HG03460 (cell line): ENCODE data around the gene MACROD2.
"Not testable (repeated sequence)": the region's sequence is repeated elsewhere in the genome, so short reads cannot be mapped to it uniquely, and the experiment has no call there.

Experiments
- ATAC-seq: cut with Tn5 transposase; IDR thresholded peaks from one replicate; pipeline ENCODE4 v1.9.1; 2021; ENCODE audit not compliant: unreplicated experiment

MACROD2 gene

GRCh38 chr20:14925300-14925699 is 930.0 kb downstream of the MACROD2 start:
- ATAC-seq = no peak

GRCh38 chr20:14926436-14926835 is 931.1 kb downstream of the MACROD2 start:
- ATAC-seq = not testable (repeated sequence)

GRCh38 chr20:14928083-14928482 is 932.8 kb downstream of the MACROD2 start:
- ATAC-seq = no peak

GRCh38 chr20:14929388-14929787 is 934.1 kb downstream of the MACROD2 start:
- no peak for ATAC-seq

- ATAC-seq = no peak
Measured at GRCh38 chr20:14932040-14932439, 936.7 kb downstream of the MACROD2 start.

- ATAC-seq = no peak
Measured at GRCh38 chr20:14935285-14935684, 940.0 kb downstream of the MACROD2 start.

GRCh38 chr20:14937021-14937420 is 941.7 kb downstream of the MACROD2 start:
- no peak for ATAC-seq

- ATAC-seq = no peak
Measured at GRCh38 chr20:14937846-14938245, 942.5 kb downstream of the MACROD2 start.

- ATAC-seq = no peak
Measured at GRCh38 chr20:14947536-14947935, 952.2 kb downstream of the MACROD2 start.

- ATAC-seq = no peak
Measured at GRCh38 chr20:14947946-14948345, 952.6 kb downstream of the MACROD2 start.

- ATAC-seq = no peak
Measured at GRCh38 chr20:14948416-14948815, 953.1 kb downstream of the MACROD2 start.

GRCh38 chr20:14950633-14951032 is 955.3 kb downstream of the MACROD2 start:
- ATAC-seq = no peak

- ATAC-seq = no peak
Measured at GRCh38 chr20:14951105-14951504, 955.8 kb downstream of the MACROD2 start.

GRCh38 chr20:14951707-14952418 is 956.5 kb downstream of the MACROD2 start:
- no peak for ATAC-seq

GRCh38 chr20:14953736-14954135 is 958.4 kb downstream of the MACROD2 start:
- no peak for ATAC-seq

- ATAC-seq = no peak
Measured at GRCh38 chr20:14955399-14955798, 960.1 kb downstream of the MACROD2 start.

GRCh38 chr20:14956026-14956425 is 960.7 kb downstream of the MACROD2 start:
- no peak for ATAC-seq

- no peak for ATAC-seq
Measured at GRCh38 chr20:14956538-14956937, 961.2 kb downstream of the MACROD2 start.

GRCh38 chr20:14957402-14957801 is 962.1 kb downstream of the MACROD2 start:
- ATAC-seq = no peak

GRCh38 chr20:14958626-14959025 is 963.3 kb downstream of the MACROD2 start:
- ATAC-seq = no peak

GRCh38 chr20:14959506-14960475 is 964.5 kb downstream of the MACROD2 start:
- no peak for ATAC-seq

GRCh38 chr20:14960831-14961230 is 965.5 kb downstream of the MACROD2 start:
- ATAC-seq = no peak
